K562 (cell line): ENCODE measurements around the gene UTP15. TPM values are rescaled to one million over a fixed set of nuclear protein-coding genes. Genes with fewer than 3 reads are reported as not detected.

ENCODE experiments used
- ATAC-seq: fragments of 200-7000 bp; cut with Tn5 transposase; 3 replicates; pipeline ENCODE4 v1.9.1; 2020; ENCODE audit warnings: moderate library complexity
- BruUV-seq: library from RNA; stranded (reverse); fragments of 400-500 nt; replicated peaks from 2 replicates; lab custom pipeline; 2021; lab: Mats Ljungman, UMichigan
- CTCF ChIA-PET: fragments of 300-600 bp; formaldehyde crosslinking; extraction: SDS; loops from one replicate; lab custom pipeline; 2021; ENCODE audit warnings: low intra/inter-chr PET ratio; lab: Yijun Ruan, JAX
- POLR2A ChIA-PET: fragments of 300-600, 350-650 bp; sonication (Branson Sonifier 250); formaldehyde crosslinking; extraction: SDS; loops from one replicate; lab custom pipeline; 2021; ENCODE audit warnings: antibody characterized with exemption, inconsistent platforms; lab: Yijun Ruan, JAX
- DNase-seq, 4 experiments: peaks; one replicate each; pipeline versions ENCODE4 v3.0.0 to v3.0.0-alpha.2; 2011 to 2018; ENCODE audit warnings: low spot score in 3 of 4, mixed read lengths in 3 of 4; ENCODE audit errors: extremely low read depth in 1 of 4
- FAIRE-seq: peaks from 2 replicates; lab custom pipeline; 2011; peaks lifted over from hg19 to GRCh38; lab: Jason Lieb, UNC
- H2AFZ ChIP-seq: 2 replicates; pipeline ENCODE4 v1.6.0; 2011; ENCODE audit warnings: low read depth, low read length, control low read depth, inconsistent platforms
- H3K27ac ChIP-seq: fragments of 200-600 bp; 3 replicates; pipeline ENCODE4 v1.8.0; 2011; ENCODE audit warnings: low read depth, mild to moderate bottlenecking, control low read depth, inconsistent platforms, low read length, moderate library complexity, mixed read lengths; ENCODE audit errors: extremely low read depth
- H3K27me3 ChIP-seq, 2 experiments: fragments of 300-600 bp in 1 of 2; 2 replicates in 1 of 2; 3 replicates in 1 of 2; pipeline versions ENCODE4 v1.6.0 to v1.8.0; 2011; ENCODE audit warnings: inconsistent platforms in 2 of 2, low read length in 2 of 2, mild to moderate bottlenecking in 1 of 2, mixed read lengths in 1 of 2, moderate library complexity in 1 of 2; ENCODE audit not compliant: control insufficient read depth in 2 of 2, insufficient read depth in 2 of 2
- H3K36me3 ChIP-seq: fragments of 300-600 bp; 3 replicates; pipeline ENCODE4 v1.8.0; 2011; ENCODE audit warnings: mild to moderate bottlenecking, low read length, inconsistent platforms; ENCODE audit not compliant: control insufficient read depth, insufficient read depth
- H3K4me1 ChIP-seq, 2 experiments: fragments of 200-600 bp in 1 of 2; replicated peaks in 1 of 2; 2 replicates in 1 of 2; 3 replicates in 1 of 2; pipeline versions ENCODE4 v1.5.1 to v1.8.0; 2011; ENCODE audit warnings: inconsistent platforms in 2 of 2, low read length in 2 of 2, mild to moderate bottlenecking in 1 of 2, mixed read lengths in 1 of 2, moderate library complexity in 1 of 2; ENCODE audit not compliant: control insufficient read depth in 2 of 2, insufficient read depth in 2 of 2
- H3K4me2 ChIP-seq: 2 replicates; pipeline ENCODE4 v1.6.1; 2011; ENCODE audit warnings: low read length, control low read depth, inconsistent platforms, mixed read lengths; ENCODE audit not compliant: insufficient read depth
- H3K4me3 ChIP-seq: fragments of 200-600 bp; sonication (generic), shearing (Covaris generic); 2 replicates; pipeline ENCODE4 v1.5.1; 2016; ENCODE audit warnings: control low read depth, inconsistent platforms
- H3K79me2 ChIP-seq: fragments of 200-600 bp; 3 replicates; pipeline ENCODE4 v1.8.0; 2011; ENCODE audit warnings: low read length, inconsistent platforms; ENCODE audit not compliant: control insufficient read depth, insufficient read depth
- H3K9ac ChIP-seq, 2 experiments: 2 replicates each; pipeline versions ENCODE4 v1.6.0 to v1.6.1; 2011; ENCODE audit warnings: low read depth in 2 of 2, low read length in 2 of 2, control low read depth in 1 of 2, inconsistent platforms in 1 of 2, mild to moderate bottlenecking in 1 of 2, mixed read lengths in 1 of 2; ENCODE audit not compliant: insufficient read depth in 1 of 2
- H3K9me1 ChIP-seq: one replicate; pipeline ENCODE4 v1.6.0; 2011; ENCODE audit warnings: inconsistent platforms, mild to moderate bottlenecking, low read length, moderate library complexity; ENCODE audit not compliant: control insufficient read depth, insufficient read depth
- H3K9me3 ChIP-seq: replicated peaks from 2 replicates; pipeline ENCODE4 v1.5.1; 2011; ENCODE audit warnings: low read depth, low read length, inconsistent platforms; ENCODE audit not compliant: control insufficient read depth, insufficient read depth
- H4K20me1 ChIP-seq: replicated peaks from 2 replicates; pipeline ENCODE4 v1.6.1; 2011; ENCODE audit warnings: low read length, inconsistent platforms, mixed read lengths; ENCODE audit not compliant: control insufficient read depth, insufficient read depth
- AFF1 ChIP-seq, 2 experiments: fragments of 450-650 bp; IDR thresholded peaks; 2 replicates each; pipeline ENCODE4 v1.6.1; 2018; ENCODE audit warnings: mild to moderate bottlenecking in 2 of 2, low read depth in 1 of 2; ENCODE audit not compliant: partially characterized antibody in 2 of 2
- BCLAF1 ChIP-seq, 2 experiments: fragments of 450-650 bp in 1 of 2; IDR thresholded peaks; 2 replicates each; pipeline ENCODE4 v1.6.1; 2011 to 2017; ENCODE audit warnings: low read depth in 2 of 2, antibody characterized with exemption in 1 of 2, borderline replicate concordance in 1 of 2, low read length in 1 of 2, mild to moderate bottlenecking in 1 of 2, mixed read lengths in 1 of 2; ENCODE audit not compliant: control insufficient read depth in 1 of 2
- ELF2 ChIP-seq: fragments of 250-450 bp; sonication (Bioruptor Pico); IDR thresholded peaks from 2 replicates; pipeline ENCODE4 v1.5.0; 2021; ENCODE audit warnings: mild to moderate bottlenecking
- ETS2 ChIP-seq: IDR thresholded peaks from 2 replicates; pipeline ENCODE4 v1.6.1; 2016; ENCODE audit warnings: borderline replicate concordance, missing genetic modification characterization, mild to moderate bottlenecking, moderate library complexity, missing compliant biosample characterization; ENCODE audit not compliant: poor library complexity, severe bottlenecking
- EWSR1 ChIP-seq: fragments of 450-650 bp; IDR thresholded peaks from 2 replicates; pipeline ENCODE4 v1.6.1; 2018; ENCODE audit warnings: borderline replicate concordance, mild to moderate bottlenecking, low read depth, moderate library complexity; ENCODE audit not compliant: partially characterized antibody
- HES1 ChIP-seq: fragments of 450-650 bp; IDR thresholded peaks from 2 replicates; pipeline ENCODE4 v1.6.1; 2016; ENCODE audit warnings: low read depth, mild to moderate bottlenecking, moderate library complexity
- KDM5B ChIP-seq: fragments of 200-600 bp; sonication (generic); IDR thresholded peaks from 2 replicates; pipeline ENCODE4 v1.6.1; 2012; ENCODE audit warnings: low read depth, mild to moderate bottlenecking, moderate library complexity, low read length, control low read depth, inconsistent platforms; ENCODE audit not compliant: insufficient replicate concordance
- NFE2 ChIP-seq: IDR thresholded peaks from 2 replicates; pipeline ENCODE4 v1.6.1; 2014; ENCODE audit warnings: antibody characterized with exemption, low read depth
- NFIX ChIP-seq: fragments of 250-450 bp; sonication (Bioruptor Pico); IDR thresholded peaks from 2 replicates; pipeline ENCODE4 v1.4.0; 2020; ENCODE audit warnings: low read depth, mild to moderate bottlenecking, moderate library complexity
- PYGO2 ChIP-seq: fragments of 450-650 bp; IDR thresholded peaks from 2 replicates; pipeline ENCODE4 v1.6.1; 2016; ENCODE audit warnings: mild to moderate bottlenecking, missing genetic modification characterization, moderate library complexity, missing compliant biosample characterization
- SIN3A ChIP-seq, 2 experiments: fragments of 150-350 bp in 1 of 2; IDR thresholded peaks; 2 replicates each; pipeline ENCODE4 v1.6.1; 2011 to 2016; ENCODE audit warnings: borderline replicate concordance in 2 of 2, low read depth in 2 of 2, low read length in 2 of 2, mild to moderate bottlenecking in 2 of 2, moderate library complexity in 2 of 2; ENCODE audit not compliant: control insufficient read depth in 1 of 2
- SIRT6 ChIP-seq: IDR thresholded peaks from one replicate; pipeline ENCODE4 v1.6.1; 2012; ENCODE audit warnings: low read depth, mild to moderate bottlenecking, control low read depth, inconsistent platforms, low read length, moderate library complexity
- ZNF143 ChIP-seq: sonication (generic); formaldehyde crosslinking; IDR thresholded peaks from 2 replicates; pipeline ENCODE4 v1.9.0; 2022; ENCODE audit warnings: mild to moderate bottlenecking, missing genetic modification reagents
- WGBS: fragments of 100-300 bp; shearing (Covaris generic); methylation state at CpG from one replicate; pipeline ENCODE4 v1.1.6; 2016; ENCODE audit warnings: low coverage, mixed read lengths; ENCODE audit not compliant: insufficient coverage; ENCODE audit errors: missing lambda C conversion rate; 5-methylcytosine and 5-hydroxymethylcytosine counted together
- in situ Hi-C: fragments of 300-500 bp; cut with MboI; formaldehyde crosslinking; loops from 4 replicates; pipeline ENCODE4 v1.15.0; 2018; ENCODE audit warnings: inconsistent platforms, mixed read lengths
- intact Hi-C: fragments of 100-400 bp; cut with micrococcal nuclease; formaldehyde crosslinking; loops from 2 replicates; pipeline ENCODE4 v1.14.2; 2022
- polyA plus RNA-seq, 8 experiments: library from polyadenylated mRNA; depleted of rRNA in 4 of 8; stranded (reverse) in 5 of 8; unstranded in 3 of 8; fragments of >200 nt; fragmentation: Nextera tagmentation in 2 of 8; fragmentation: Illumina TruSeq in 1 of 8; extraction: Ambion mirVana in 2 of 8; extraction: Trizol in 1 of 8; gene quantifications; 2 replicates each; pipeline versions ENCODE4 v1.2.1 to v1.2.3, GENCODE V29; 2011 to 2014; ENCODE audit warnings: inconsistent platforms in 1 of 8, missing spikeins in 1 of 8
- total RNA-seq, 7 experiments: library from RNA; depleted of rRNA in 6 of 7; stranded (reverse); fragments of >200 nt in 6 of 7; fragmentation: Illumina TruSeq in 2 of 7; extraction: Trizol in 2 of 7; gene quantifications; 2 replicates each; pipeline versions ENCODE4 v1.2.1 to v1.2.3, GENCODE V29; 2011 to 2021; ENCODE audit warnings: low replicate concordance in 1 of 7

The UTP15 gene
- total and polyA plus RNA-seq, 9 of the 15 experiments (the other 6 are each of a cell fraction or from before 2014, with no cell fraction given): 28.1 to 49.3 (median 37.0) TPM

GRCh38 chr5:73525606-73526203, 39.8 kb upstream of the UTP15 start:
- Histone ChIP-seq H3K79me2 (no peaks in the 10 kb centered on the region), H3K9ac (no peak overlapping the region), H3K36me3 (no peaks in the 10 kb centered on the region), H3K9me1 (no peaks in the 10 kb centered on the region), H3K4me3 (no peak overlapping the region), H3K4me2 (no peak overlapping the region), H4K20me1 (no peaks in the 10 kb centered on the region), H3K27ac (no peak overlapping the region), H3K9me3 (no peaks in the 10 kb centered on the region), H3K27me3 (peaks cover 16 to 22% of the 10 kb centered on the region in 2 experiments; a peak in 4 of 5 replicates), H3K4me1 (no peaks in the 10 kb centered on the region), H2AFZ (no peak overlapping the region)
- intact Hi-C loops (no loop called here), in situ Hi-C loops (no loop called here)
- WGBS: 0% methylated on average over 3 of the region's 3 CpGs
- TF ChIP-seq ELF2 (CRISPR knock-in tag): no peak
- TF ChIP-seq ZNF143: no peak
- no peak for TF ChIP-seq EWSR1
- TF ChIP-seq KDM5B: no peak
- TF ChIP-seq NFE2: no peak
- TF ChIP-seq NFIX (CRISPR knock-in tag): no peak
- no peak for TF ChIP-seq AFF1 (IDR thresholded peaks at IDR 0.05; ENCODE audit: low read depth in 1 of 2, partially characterized antibody in 2 of 2)
- no peak for TF ChIP-seq BCLAF1 (IDR thresholded peaks at IDR 0.05; ENCODE audit: borderline replicate concordance in 1 of 2, control insufficient read depth in 1 of 2, low read depth in 2 of 2, low read length in 1 of 2)
- TF ChIP-seq HES1: no peak
- no peak for TF ChIP-seq SIRT6
- TF ChIP-seq SIN3A (IDR thresholded peaks at IDR 0.05; ENCODE audit: borderline replicate concordance in 2 of 2, control insufficient read depth in 1 of 2, low read depth in 2 of 2, low read length in 2 of 2): no peak
- TF ChIP-seq ETS2 (tag): no peak
- TF ChIP-seq PYGO2 (tag): no peak
- no peak for ATAC-seq
- no peak for DNase-seq
- POLR2A ChIA-PET: interaction anchor here (0.5 to 1.6 kb wide), 3 partner anchors 12 to 257 kb away, joined by 3 to 4 read pairs (median 3); partner anchors contain the start of gene BTF3
- CTCF ChIA-PET: no interaction called here
- no peak for FAIRE-seq
- no TSS peak for BruUV-seq
